Fibroblast of pulmonary artery (primary cell): ENCODE data around the gene LEF1.

Source experiments
- DNase-seq: peaks from one replicate; pipeline ENCODE4 v3.0.0-alpha.2; 2010; ENCODE audit warnings: low read depth
- H3K4me3 ChIP-seq: replicated peaks from 2 replicates; pipeline ENCODE4 v1.5.1; 2011; ENCODE audit warnings: low read depth, mild to moderate bottlenecking, control low read depth, low read length, moderate library complexity
- CTCF ChIP-seq: IDR thresholded peaks from 2 replicates; pipeline ENCODE4 v1.5.1; 2011; ENCODE audit warnings: mild to moderate bottlenecking, control low read depth, low read length, inconsistent platforms; ENCODE audit errors: missing control alignments

LEF1 gene

GRCh38 chr4:108192935-108193334 lies 24.2 kb upstream of the LEF1 start:
- no peak for DNase-seq
- H3K4me3 ChIP-seq = no peak overlapping the region
- no peak for TF ChIP-seq CTCF

GRCh38 chr4:108192056-108192455 lies 23.3 kb upstream of the LEF1 start:
- TF ChIP-seq CTCF = no peak
- no peak for DNase-seq

GRCh38 chr4:108191269-108191914 lies 22.7 kb upstream of the LEF1 start:
- H3K4me3 ChIP-seq = no peak overlapping the region
- no peak for DNase-seq
- no peak for TF ChIP-seq CTCF

More at GRCh38 chr4:108192056-108192455, 23.3 kb upstream of the LEF1 start:
- H3K4me3 ChIP-seq = no peak overlapping the region

DNA sequence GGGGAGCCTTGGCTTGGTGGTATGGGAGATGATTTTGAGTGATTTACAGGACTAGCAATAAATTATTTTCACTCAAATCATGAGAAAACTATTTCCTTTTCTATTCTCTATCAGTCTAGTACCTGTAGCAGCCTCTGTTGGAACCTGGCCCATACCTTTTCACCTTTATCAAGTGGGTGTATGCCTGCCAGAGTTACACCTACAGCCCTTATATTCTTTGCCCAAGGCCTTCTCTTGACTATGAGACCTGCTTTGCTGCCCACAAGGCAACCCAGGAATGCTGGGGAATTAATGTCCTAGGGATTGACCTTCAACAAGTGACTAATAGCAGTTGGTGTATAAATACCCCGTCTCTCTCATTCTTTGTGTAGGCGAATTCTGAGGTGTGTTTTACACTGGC lies 20.0 kb upstream of the LEF1 start:
- no peak for TF ChIP-seq CTCF
- DNase-seq = no peak
- H3K4me3 ChIP-seq = no peak overlapping the region

DNA sequence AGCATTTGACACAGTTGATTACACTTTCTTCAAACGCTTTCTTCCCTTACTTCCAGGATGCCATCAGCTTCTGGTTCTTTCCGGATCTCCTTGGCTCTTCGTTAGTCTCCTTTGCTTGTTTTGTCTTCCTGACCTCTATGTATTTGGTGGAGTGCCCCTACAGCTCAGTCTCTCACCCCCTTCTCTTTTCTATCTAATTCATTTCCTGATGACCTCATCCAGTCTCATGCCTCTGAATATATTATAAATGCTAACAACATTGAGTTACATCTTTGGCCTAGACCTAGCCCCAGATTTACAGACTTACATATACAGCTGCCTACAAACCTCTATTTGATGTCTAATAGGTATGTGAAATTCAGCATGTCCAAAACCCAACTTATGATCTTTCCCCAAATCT lies 16.5 kb upstream of the LEF1 start:
- TF ChIP-seq CTCF = no peak
- H3K4me3 ChIP-seq = no peak overlapping the region
- DNase-seq = no peak

GRCh38 chr4:108184453-108185049 lies 15.8 kb upstream of the LEF1 start:
- no peak for DNase-seq
- TF ChIP-seq CTCF = no peak
- no peak overlapping the region for H3K4me3 ChIP-seq

GRCh38 chr4:108181704-108182103 lies 13.0 kb upstream of the LEF1 start:
- no peak for DNase-seq
- H3K4me3 ChIP-seq = no peak overlapping the region
- TF ChIP-seq CTCF = no peak
